Calu3 (cell line): ENCODE data around the gene CEP192. TPM values are rescaled to one million over a fixed set of nuclear protein-coding genes. Genes with fewer than 3 reads are reported as not detected.

Experiments used
- BruUV-seq: library from RNA; stranded (reverse); fragments of 400-500 nt; replicated peaks from 2 replicates; lab custom pipeline; 2021; lab: Mats Ljungman, UMichigan
- CTCF ChIA-PET: fragments of 300-600 bp; sonication (Branson Sonifier 250); formaldehyde crosslinking; loops from one replicate; lab custom pipeline; 2022; ENCODE audit warnings: antibody characterized with exemption; lab: Charles Lee
- DNase-seq: peaks from one replicate; pipeline ENCODE4 v3.0.0; 2022
- H3K27ac Mint-ChIP-seq: one replicate; pipeline ENCODE4 v1.8.0; 2022; ENCODE audit warnings: mixed read lengths; ENCODE audit not compliant: unreplicated experiment
- H3K27me3 Mint-ChIP-seq: one replicate; pipeline ENCODE4 v1.8.0; 2022; ENCODE audit warnings: mixed read lengths; ENCODE audit not compliant: unreplicated experiment
- H3K36me3 Mint-ChIP-seq: one replicate; pipeline ENCODE4 v1.8.0; 2022; ENCODE audit warnings: mild to moderate bottlenecking, moderate library complexity, mixed read lengths; ENCODE audit not compliant: insufficient read depth, unreplicated experiment
- H3K4me1 Mint-ChIP-seq: one replicate; pipeline ENCODE4 v1.8.0; 2022; ENCODE audit warnings: mild to moderate bottlenecking, low read depth, mixed read lengths; ENCODE audit not compliant: unreplicated experiment
- H3K4me3 Mint-ChIP-seq: one replicate; pipeline ENCODE4 v1.8.0; 2022; ENCODE audit warnings: mild to moderate bottlenecking, low read depth, moderate library complexity, mixed read lengths; ENCODE audit not compliant: unreplicated experiment
- H3K9me3 Mint-ChIP-seq: one replicate; pipeline ENCODE4 v1.8.0; 2022; ENCODE audit warnings: low read depth, mixed read lengths; ENCODE audit not compliant: unreplicated experiment
- CTCF ChIP-seq: fragments of 200-600 bp; IDR thresholded peaks from one replicate; pipeline ENCODE4 v1.8.0; 2022; ENCODE audit warnings: antibody characterized with exemption; ENCODE audit not compliant: unreplicated experiment
- intact Hi-C: fragments of 100-400 bp; cut with micrococcal nuclease; formaldehyde crosslinking; loops from one replicate; pipeline ENCODE4 v1.10.0; 2022; ENCODE audit not compliant: unreplicated experiment
- total RNA-seq: library from RNA; stranded (reverse); gene quantifications from 2 replicates; pipeline ENCODE4 v1.2.3, GENCODE V29; 2022

The CEP192 gene
- total RNA-seq, 1 experiment from 2014 or later, result 39.2 TPM

GRCh38 chr18:13165636-13166423 is 174.7 kb downstream of the CEP192 start:
- CTCF ChIA-PET, result no interaction called here
- no TSS peak for BruUV-seq
- no peaks in the 10 kb centered on the region for H3K4me1 Mint-ChIP-seq
- H3K4me3 Mint-ChIP-seq, result no peak overlapping the region
- H3K9me3 Mint-ChIP-seq, result no peaks in the 10 kb centered on the region
- no peak for DNase-seq
- no peaks in the 10 kb centered on the region for H3K36me3 Mint-ChIP-seq
- intact Hi-C loops, result no loop called here
- no peak overlapping the region for H3K27ac Mint-ChIP-seq
- no peak for TF ChIP-seq CTCF
- peaks cover 100% of the 10 kb centered on the region for H3K27me3 Mint-ChIP-seq

- no peak for DNase-seq
- CTCF ChIA-PET, result no interaction called here
- H3K27me3 Mint-ChIP-seq, result peaks cover 37% of the 10 kb centered on the region
- no peak overlapping the region for H3K4me3 Mint-ChIP-seq
- no peak for TF ChIP-seq CTCF
- no TSS peak for BruUV-seq
- H3K27ac Mint-ChIP-seq, result no peak overlapping the region
- no peaks in the 10 kb centered on the region for H3K36me3 Mint-ChIP-seq
- no peaks in the 10 kb centered on the region for H3K4me1 Mint-ChIP-seq
- H3K9me3 Mint-ChIP-seq, result no peaks in the 10 kb centered on the region
- intact Hi-C loops, result no loop called here
These were observed 182.5 kb downstream of the CEP192 start for GRCh38 chr18:13173578-13174145.

Other genes starting within 250 kb of the CEP192 start
- 58.1 and 61.5 TPM in 2 replicates for gene PTPN2, start 107.1 kb upstream of the CEP192 start, total RNA-seq
- gene SEH1L, start 43.4 kb upstream of the CEP192 start, total RNA-seq, result 52.3 and 61.2 TPM in 2 replicates
- gene LDLRAD4, start 227.4 kb downstream of the CEP192 start, total RNA-seq, result 0.44 and 0.50 TPM in 2 replicates